ENCODE data around the gene PGGHG. TPM values are rescaled to one million over a fixed set of nuclear protein-coding genes. Genes with fewer than 3 reads are reported as not detected.

The PGGHG gene
- total and polyA plus RNA-seq, 3 experiments from 2014 or later = 9.8 to 81.2 (median 81.0) TPM

DNA sequence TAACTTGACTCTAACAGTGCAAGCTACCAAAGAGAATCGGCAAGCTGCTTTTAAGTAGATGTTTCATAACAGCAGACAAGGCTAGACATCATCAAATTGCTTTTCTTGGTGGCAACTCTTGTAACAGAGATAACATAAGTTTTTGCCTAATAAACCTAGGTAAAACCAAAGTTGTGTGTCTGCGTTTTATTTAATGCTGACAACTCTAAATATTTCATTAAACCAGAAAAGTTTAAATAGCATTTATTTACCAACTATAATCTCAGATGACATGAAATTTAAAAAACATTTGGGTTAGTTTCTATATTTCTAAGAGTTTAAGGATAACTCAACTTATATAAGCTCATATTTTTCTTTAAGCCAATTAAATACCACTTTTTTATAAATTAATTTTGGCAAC is 51.0 kb downstream of the PGGHG start:
- Histone ChIP-seq H3K27me3 (ENCODE audit: insufficient read depth, low read length, poor library complexity, severe bottlenecking) (no peaks in the 10 kb centered on the region), H3K4me3 (ENCODE audit: low read length) (no peak overlapping the region), H3K4me1 (ENCODE audit: insufficient read depth, low read length) (peaks cover 22% of the 10 kb centered on the region), H3K9me3 (ENCODE audit: low read length) (no peaks in the 10 kb centered on the region), H3K27ac (ENCODE audit: low read depth, low read length) (no peak overlapping the region), H3K36me3 (ENCODE audit: insufficient read depth, low read length) (no peaks in the 10 kb centered on the region)
- Mint-ChIP-seq H3K27me3 (peaks cover 0 to 3% of the 10 kb centered on the region in 2 donors), H3K4me3 (no peak overlapping the region), H3K9me3 (no peaks in the 10 kb centered on the region), H3K36me3 (no peaks in the 10 kb centered on the region), H3K27ac (no peak overlapping the region), H3K4me1 (peaks cover 10 to 24% (median 14%) of the 10 kb centered on the region in 3 donors)
- ChIA-PET POLR2A (no interaction called here), CTCF (interaction anchor here (0.5 to 3.7 kb wide), 7 partner anchors 10 to 111 kb away, joined by 3 to 25 read pairs (median 4); no protein-coding TSS in a partner anchor)
- DNase-seq = no peak

DNA sequence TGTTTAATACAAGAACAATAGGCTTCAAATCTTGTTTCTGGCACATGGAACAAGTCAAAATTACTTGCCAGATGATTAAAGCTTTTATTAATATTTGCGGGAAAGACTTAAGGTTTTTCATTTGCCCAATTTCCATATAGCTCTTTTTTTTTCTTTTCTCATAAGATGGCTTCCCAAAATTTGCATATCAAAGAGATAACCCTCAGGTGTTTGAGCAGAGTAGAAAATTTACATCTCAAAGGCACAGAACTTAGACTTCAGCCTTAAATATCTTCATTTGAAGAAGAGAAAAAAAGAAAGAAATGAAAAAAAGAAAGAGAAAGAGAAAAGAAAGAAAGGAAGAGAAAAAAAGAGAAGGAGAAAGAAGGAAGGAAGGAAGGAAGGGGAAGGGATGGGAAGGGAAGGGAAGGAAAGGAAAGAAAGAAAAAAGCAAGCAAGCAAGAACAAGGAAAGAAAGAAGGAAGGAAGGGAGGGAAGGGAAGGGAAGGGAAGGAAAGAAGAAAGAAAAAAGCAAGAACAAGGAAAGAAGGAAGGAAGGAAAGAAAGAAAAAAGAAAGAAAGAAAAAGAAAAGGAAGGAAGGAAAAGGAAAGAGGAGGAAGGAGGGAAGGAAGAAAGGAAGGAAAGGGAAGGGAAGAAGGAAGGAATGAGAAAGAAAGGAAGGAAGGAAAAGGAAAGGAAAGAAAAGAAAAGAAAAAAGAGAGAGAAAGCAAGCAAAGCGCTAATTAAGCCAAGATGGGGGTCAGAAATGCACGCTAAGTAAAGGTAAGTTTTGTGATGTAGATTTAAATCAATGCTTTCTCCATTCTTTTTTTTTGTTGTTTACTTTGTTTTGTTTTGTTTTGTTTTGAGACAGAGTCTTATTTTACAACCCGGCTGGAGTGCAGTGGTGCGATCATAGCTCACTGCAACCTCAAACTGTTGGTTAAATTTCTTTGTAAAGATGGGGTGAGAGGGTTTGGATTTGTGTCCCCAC is 51.9 kb downstream of the PGGHG start:
- H3K4me1 Mint-ChIP-seq = peaks cover 11 to 23% (median 14%) of the 10 kb centered on the region in 3 donors
- no peaks in the 10 kb centered on the region for H3K36me3 Mint-ChIP-seq
- peak overlapping the region in 1 of 8 donors; percentile 54 for H3K27ac Mint-ChIP-seq

DNA sequence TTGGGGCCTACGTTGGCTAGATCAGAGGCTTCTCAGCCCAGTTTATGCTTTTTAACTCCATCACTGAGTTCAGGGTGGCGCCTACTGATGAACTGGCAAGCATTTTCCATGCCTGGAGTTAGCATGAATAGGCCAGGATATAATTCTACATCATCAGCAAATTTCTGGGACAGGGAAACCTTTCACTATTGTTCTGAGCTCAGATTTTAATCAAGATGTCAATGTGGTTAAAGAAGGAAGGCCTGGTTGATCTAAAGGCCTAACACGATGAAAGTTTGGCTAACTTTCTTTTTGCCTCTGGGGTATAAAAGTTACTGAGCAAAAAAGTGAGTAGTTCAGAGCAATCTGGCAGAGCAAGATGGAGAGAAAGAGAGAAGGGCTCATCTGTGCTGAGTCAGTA is 53.4 kb downstream of the PGGHG start:
- no peaks in the 10 kb centered on the region for H3K36me3 ChIP-seq (ENCODE audit: insufficient read depth, low read length)
- POLR2A ChIA-PET = interaction anchor here (0.5 to 1.2 kb wide), 2 partner anchors 12 to 13 kb away, joined by 3 to 5 read pairs; no protein-coding TSS in a partner anchor
- no peak overlapping the region for H3K27ac ChIP-seq (ENCODE audit: low read depth, low read length)
- CTCF ChIA-PET = interaction anchor here (0.8 kb wide), 1 partner anchor 25 kb away, joined by 3 read pairs; no protein-coding TSS in a partner anchor
- peaks cover 11% of the 10 kb centered on the region for H3K4me1 ChIP-seq (ENCODE audit: insufficient read depth, low read length)
- H3K4me3 Mint-ChIP-seq = no peak overlapping the region
- H3K36me3 Mint-ChIP-seq = peaks cover 0 to 2% (median 0%) of the 10 kb centered on the region in 3 donors
- peaks cover 5 to 11% (median 5%) of the 10 kb centered on the region in 3 donors for H3K4me1 Mint-ChIP-seq
- no peaks in the 10 kb centered on the region for H3K9me3 Mint-ChIP-seq
- DNase-seq = no peak
- no peaks in the 10 kb centered on the region for H3K27me3 ChIP-seq (ENCODE audit: insufficient read depth, low read length, poor library complexity, severe bottlenecking)
- H3K27ac Mint-ChIP-seq = peak overlapping the region in 4 of 8 donors; percentile 36 to 48 (median 46)
- H3K27me3 Mint-ChIP-seq = peaks cover 0 to 3% of the 10 kb centered on the region in 2 donors
- no peaks in the 10 kb centered on the region for H3K9me3 ChIP-seq (ENCODE audit: low read length)
- H3K4me3 ChIP-seq (ENCODE audit: low read length) = no peak overlapping the region

More for the DNA sequence above, 51.9 kb downstream of the PGGHG start:
- H3K36me3 ChIP-seq (ENCODE audit: insufficient read depth, low read length) = no peaks in the 10 kb centered on the region
- H3K27me3 ChIP-seq (ENCODE audit: insufficient read depth, low read length, poor library complexity, severe bottlenecking) = no peaks in the 10 kb centered on the region
- no peak overlapping the region for H3K4me3 ChIP-seq (ENCODE audit: low read length)
- DNase-seq = no peak
- H3K4me1 ChIP-seq (ENCODE audit: insufficient read depth, low read length) = peaks cover 22% of the 10 kb centered on the region
- no peak overlapping the region for H3K27ac ChIP-seq (ENCODE audit: low read depth, low read length)
- H3K9me3 ChIP-seq (ENCODE audit: low read length) = no peaks in the 10 kb centered on the region
- Mint-ChIP-seq H3K4me3 (no peak overlapping the region), H3K27me3 (peaks cover 0 to 3% of the 10 kb centered on the region in 2 donors), H3K9me3 (no peaks in the 10 kb centered on the region)
- ChIA-PET POLR2A (interaction anchor here (1.2 kb wide), 1 partner anchor 13 kb away, joined by 3 read pairs; no protein-coding TSS in a partner anchor), CTCF (interaction anchor here (0.7 to 3.7 kb wide), 4 partner anchors 13 to 110 kb away, joined by 3 to 25 read pairs (median 3); no protein-coding TSS in a partner anchor)

- peaks cover 0 to 2% (median 0%) of the 10 kb centered on the region in 3 donors for H3K36me3 Mint-ChIP-seq
- peaks cover 7% of the 10 kb centered on the region for H3K4me1 ChIP-seq (ENCODE audit: insufficient read depth, low read length)
- H3K36me3 ChIP-seq (ENCODE audit: insufficient read depth, low read length) = no peaks in the 10 kb centered on the region
- H3K27me3 Mint-ChIP-seq = peaks cover 0 to 3% of the 10 kb centered on the region in 2 donors
- H3K4me3 Mint-ChIP-seq = no peak overlapping the region
- H3K9me3 Mint-ChIP-seq = no peaks in the 10 kb centered on the region
- H3K27ac ChIP-seq (ENCODE audit: low read depth, low read length) = no peak overlapping the region
- H3K27ac Mint-ChIP-seq = peak overlapping the region in 1 of 8 donors; percentile 38
- H3K27me3 ChIP-seq (ENCODE audit: insufficient read depth, low read length, poor library complexity, severe bottlenecking) = no peaks in the 10 kb centered on the region
- no peak overlapping the region for H3K4me3 ChIP-seq (ENCODE audit: low read length)
- ChIA-PET POLR2A (no interaction called here), CTCF (interaction anchor here (0.8 to 1.2 kb wide), 2 partner anchors 10 kb away, joined by 3 to 4 read pairs; no protein-coding TSS in a partner anchor)
- DNase-seq = no peak
- H3K9me3 ChIP-seq (ENCODE audit: low read length) = no peaks in the 10 kb centered on the region
- peaks cover 5 to 11% (median 6%) of the 10 kb centered on the region in 3 donors for H3K4me1 Mint-ChIP-seq
Measured at GRCh38 chr11:344836-345578, 56.1 kb downstream of the PGGHG start.

Other genes starting within 250 kb of the PGGHG start
- not detected for gene SCGB1C1, start 96.0 kb upstream of the PGGHG start, total RNA-seq
- gene SCGB1C1, start 96.0 kb upstream of the PGGHG start, polyA plus RNA-seq = not detected
- 10 to 100 TPM; 36.1 to 38.5 TPM for gene BET1L, start 81.7 kb upstream of the PGGHG start, total RNA-seq
- gene BET1L, start 81.7 kb upstream of the PGGHG start, polyA plus RNA-seq = 60.4 TPM
- gene RIC8A, start 81.4 kb upstream of the PGGHG start, total RNA-seq = 100 to 1,000 TPM; 137 to 139 TPM
- gene RIC8A, start 81.4 kb upstream of the PGGHG start, polyA plus RNA-seq = 103 TPM
- 10 to 100 TPM; 13.6 to 14.8 TPM for gene SIRT3, start 52.8 kb upstream of the PGGHG start, total RNA-seq
- 12.2 TPM for gene SIRT3, start 52.8 kb upstream of the PGGHG start, polyA plus RNA-seq
- gene PSMD13, start 52.1 kb upstream of the PGGHG start, total RNA-seq = 100 to 1,000 TPM; 235 to 237 TPM
- gene PSMD13, start 52.1 kb upstream of the PGGHG start, polyA plus RNA-seq = 218 TPM
- 1 to 10 TPM; 3.5 to 3.6 TPM for gene NLRP6, start 10.7 kb upstream of the PGGHG start, total RNA-seq
- 11.7 TPM for gene NLRP6, start 10.7 kb upstream of the PGGHG start, polyA plus RNA-seq
- not detected for gene IFITM5, start 10.4 kb downstream of the PGGHG start, total RNA-seq
- not detected for gene IFITM5, start 10.4 kb downstream of the PGGHG start, polyA plus RNA-seq
- 100 to 1,000 TPM; 132 to 142 TPM for gene IFITM2, start 18.7 kb downstream of the PGGHG start, total RNA-seq
- gene IFITM2, start 18.7 kb downstream of the PGGHG start, polyA plus RNA-seq = 3,074 TPM
- gene IFITM1, start 24.9 kb downstream of the PGGHG start, total RNA-seq = 10 to 100 TPM; 70.7 to 75.9 TPM
- 2,153 TPM for gene IFITM1, start 24.9 kb downstream of the PGGHG start, polyA plus RNA-seq
- gene IFITM3, start 31.7 kb downstream of the PGGHG start, total RNA-seq = 10 to 100 TPM; 20.6 to 21.0 TPM
- gene IFITM3, start 31.7 kb downstream of the PGGHG start, polyA plus RNA-seq = 12.0 TPM
- under 1 TPM; 0.47 to 0.81 TPM for gene B4GALNT4, start 80.4 kb downstream of the PGGHG start, total RNA-seq
- 0.31 TPM for gene B4GALNT4, start 80.4 kb downstream of the PGGHG start, polyA plus RNA-seq
- not detected for gene PKP3, start 105.1 kb downstream of the PGGHG start, total RNA-seq
- 1.1 TPM for gene PKP3, start 105.1 kb downstream of the PGGHG start, polyA plus RNA-seq
- 10 to 100 TPM; 54.2 to 59.4 TPM for gene SIGIRR, start 125.9 kb downstream of the PGGHG start, total RNA-seq
- gene SIGIRR, start 125.9 kb downstream of the PGGHG start, polyA plus RNA-seq = 267 TPM
- gene ANO9, start 152.9 kb downstream of the PGGHG start, total RNA-seq = 10 to 100 TPM; 25.3 to 26.4 TPM
- gene ANO9, start 152.9 kb downstream of the PGGHG start, polyA plus RNA-seq = 12.2 TPM
- 10 to 100 TPM; 26.2 to 28.4 TPM for gene PTDSS2, start 161.2 kb downstream of the PGGHG start, total RNA-seq
- gene PTDSS2, start 161.2 kb downstream of the PGGHG start, polyA plus RNA-seq = 11.5 TPM
- 100 to 1,000 TPM; 118 to 125 TPM for gene RNH1, start 218.1 kb downstream of the PGGHG start, total RNA-seq
- gene RNH1, start 218.1 kb downstream of the PGGHG start, polyA plus RNA-seq = 183 TPM
- 10 to 100 TPM; 86.9 to 91.5 TPM for gene HRAS, start 246.4 kb downstream of the PGGHG start, total RNA-seq
- 22.5 TPM for gene HRAS, start 246.4 kb downstream of the PGGHG start, polyA plus RNA-seq
- gene LRRC56, start 248.4 kb downstream of the PGGHG start, total RNA-seq = 1 to 10 TPM; 1.8 to 2.1 TPM
- 0.81 TPM for gene LRRC56, start 248.4 kb downstream of the PGGHG start, polyA plus RNA-seq